Hepatocyte (in vitro differentiated cells): ENCODE data around the gene CRACR2B. TPM values are rescaled to one million over a fixed set of nuclear protein-coding genes. Genes with fewer than 3 reads are reported as not detected.
A peak's percentile ranks its signal among the peaks of the same experiment; 100 is the strongest.

ENCODE experiments used
- DNase-seq: peaks from one replicate; pipeline ENCODE4 v3.0.0-alpha.2; 2016; ENCODE audit warnings: low spot score
- H2AFZ ChIP-seq: fragments of 200-600 bp; sonication (generic); 2 replicates; pipeline ENCODE4 v1.6.0; 2016; ENCODE audit warnings: antibody characterized with exemption, mild to moderate bottlenecking
- H3K27ac ChIP-seq: fragments of 200-600 bp; sonication (generic); 2 replicates; pipeline ENCODE4 v1.5.1; 2016; ENCODE audit warnings: mild to moderate bottlenecking
- H3K27me3 ChIP-seq: fragments of 200-600 bp; sonication (generic); 2 replicates; pipeline ENCODE4 v1.6.1; 2016
- H3K36me3 ChIP-seq: fragments of 200-600 bp; sonication (generic); replicated peaks from 2 replicates; pipeline ENCODE4 v1.5.1; 2016; ENCODE audit warnings: low read depth; ENCODE audit not compliant: insufficient read depth
- H3K4me1 ChIP-seq: fragments of 200-600 bp; sonication (generic); 2 replicates; pipeline ENCODE4 v1.5.1; 2016; ENCODE audit warnings: mild to moderate bottlenecking, moderate library complexity; ENCODE audit not compliant: insufficient read depth
- H3K4me2 ChIP-seq: fragments of 200-600 bp; sonication (generic); 2 replicates; pipeline ENCODE4 v1.6.0; 2016
- H3K4me3 ChIP-seq: fragments of 200-600 bp; sonication (generic); 2 replicates; pipeline ENCODE4 v1.5.1; 2016; ENCODE audit warnings: mild to moderate bottlenecking
- H3K79me2 ChIP-seq: fragments of 200-600 bp; sonication (generic); 2 replicates; pipeline ENCODE4 v1.6.0; 2017; ENCODE audit warnings: mild to moderate bottlenecking
- H3K9me2 ChIP-seq: fragments of 200-600 bp; sonication (generic); replicated peaks from 2 replicates; pipeline ENCODE4 v1.6.0; 2017; ENCODE audit warnings: mild to moderate bottlenecking; ENCODE audit not compliant: insufficient read depth
- H3K9me3 ChIP-seq: fragments of 200-600 bp; sonication (generic); 2 replicates; pipeline ENCODE4 v1.5.1; 2016; ENCODE audit warnings: low read depth, mild to moderate bottlenecking
- H4K20me1 ChIP-seq: fragments of 200-600 bp; sonication (generic); 2 replicates; pipeline ENCODE4 v1.6.0; 2016; ENCODE audit warnings: mild to moderate bottlenecking; ENCODE audit not compliant: insufficient read depth, poor library complexity, severe bottlenecking
- CTCF ChIP-seq: fragments of 200-600 bp; sonication (generic); IDR thresholded peaks from 2 replicates; pipeline ENCODE4 v1.5.1; 2016; ENCODE audit warnings: antibody characterized with exemption, mild to moderate bottlenecking; ENCODE audit not compliant: poor library complexity
- EZH2 ChIP-seq: fragments of 200-600 bp; sonication (generic); IDR thresholded peaks from 2 replicates; pipeline ENCODE4 v1.6.1; 2016; ENCODE audit warnings: antibody characterized with exemption, mild to moderate bottlenecking, borderline replicate concordance
- EZH2phosphoT487 ChIP-seq: fragments of 200-600 bp; sonication (generic); IDR thresholded peaks from one replicate; pipeline ENCODE4 v1.6.1; 2018; ENCODE audit warnings: antibody characterized with exemption, mild to moderate bottlenecking, low read depth, moderate library complexity; ENCODE audit not compliant: unreplicated experiment, severe bottlenecking
- WGBS: methylation state at CpG from one replicate; pipeline ENCODE4 v1.1.6; 2016; ENCODE audit warnings: low lambda C conversion rate; ENCODE audit errors: missing lambda C conversion rate; 5-methylcytosine and 5-hydroxymethylcytosine counted together
- polyA plus RNA-seq: library from polyadenylated mRNA; unstranded; fragments of >200 nt; fragmentation: Nextera tagmentation; extraction: Ambion mirVana; gene quantifications from 2 replicates; pipeline ENCODE4 v1.2.1, GENCODE V29; 2016
- total RNA-seq: library from RNA; depleted of rRNA; stranded (reverse); fragments of >200 nt; gene quantifications from 2 replicates; pipeline ENCODE4 v1.2.3, GENCODE V29; 2014

CRACR2B gene
- total and polyA plus RNA-seq, 2 experiments from 2014 or later, result 9.7 to 33.2 TPM

GRCh38 chr11:833849-834311 is 6.2 kb downstream of the CRACR2B start:
- no peaks in the 10 kb centered on the region for H3K36me3 ChIP-seq
- WGBS, result 50% methylated on average over 9 of the region's 9 CpGs
- TF ChIP-seq CTCF (no peak), EZH2phosphoT487 (no peak), EZH2 (no peak)
- peaks cover 3% of the 10 kb centered on the region for H3K27me3 ChIP-seq
- peaks cover 31% of the 10 kb centered on the region for H3K79me2 ChIP-seq
- H3K9me3 ChIP-seq, result no peaks in the 10 kb centered on the region
- H2AFZ ChIP-seq, result no peak overlapping the region
- peak overlapping the region; percentile 87 for H3K27ac ChIP-seq
- H3K4me3 ChIP-seq, result peak overlapping the region; percentile 44
- peaks cover 44% of the 10 kb centered on the region for H3K4me1 ChIP-seq
- peak overlapping the region; percentile 98 for H3K4me2 ChIP-seq
- no peak for DNase-seq
- no peaks in the 10 kb centered on the region for H3K9me2 ChIP-seq
- peaks cover 21% of the 10 kb centered on the region for H4K20me1 ChIP-seq

- no peaks in the 10 kb centered on the region for H3K27me3 ChIP-seq
- no peaks in the 10 kb centered on the region for H3K36me3 ChIP-seq
- TF ChIP-seq EZH2 (no peak), CTCF (no peak), EZH2phosphoT487 (no peak)
- 65% methylated on average over 29 of the region's 31 CpGs for WGBS
- peak overlapping the region; percentile 98 for H3K4me2 ChIP-seq
- DNase-seq, result peak; percentile 71
- H3K27ac ChIP-seq, result peak overlapping the region; percentile 87
- peaks cover 31% of the 10 kb centered on the region for H3K79me2 ChIP-seq
- no peak overlapping the region for H3K4me3 ChIP-seq
- H2AFZ ChIP-seq, result no peak overlapping the region
- peaks cover 40% of the 10 kb centered on the region for H3K4me1 ChIP-seq
- H4K20me1 ChIP-seq, result peaks cover 21% of the 10 kb centered on the region
- no peaks in the 10 kb centered on the region for H3K9me3 ChIP-seq
- H3K9me2 ChIP-seq, result no peaks in the 10 kb centered on the region
Measured at GRCh38 chr11:834371-835316, 6.9 kb downstream of the CRACR2B start.

DNA sequence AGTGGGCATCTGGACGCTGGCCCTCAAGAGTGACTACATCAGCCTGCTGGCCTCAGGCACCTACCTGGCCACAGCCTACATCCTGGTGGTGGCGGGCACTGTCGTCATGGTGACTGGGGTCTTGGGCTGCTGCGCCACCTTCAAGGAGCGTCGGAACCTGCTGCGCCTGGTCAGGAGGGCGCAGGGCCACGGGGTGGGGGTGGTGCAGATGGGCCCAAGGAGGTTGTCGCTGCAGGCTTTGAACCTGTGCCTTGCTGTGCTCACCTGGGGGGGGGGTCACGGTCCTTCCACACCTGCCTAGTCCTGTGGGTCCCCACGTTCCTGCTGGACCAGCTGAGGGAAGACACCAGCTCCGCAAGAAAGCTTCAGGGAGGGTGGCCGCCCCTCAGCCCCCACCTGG is 8.6 kb downstream of the CRACR2B start:
- Histone ChIP-seq H3K4me2 (no peak overlapping the region), H3K79me2 (peaks cover 46% of the 10 kb centered on the region), H4K20me1 (peaks cover 26% of the 10 kb centered on the region), H2AFZ (no peak overlapping the region), H3K27ac (no peak overlapping the region), H3K9me3 (no peaks in the 10 kb centered on the region), H3K9me2 (no peaks in the 10 kb centered on the region), H3K36me3 (no peaks in the 10 kb centered on the region), H3K4me3 (no peak overlapping the region), H3K4me1 (peaks cover 31% of the 10 kb centered on the region), H3K27me3 (no peaks in the 10 kb centered on the region)
- TF ChIP-seq EZH2, result no peak
- TF ChIP-seq EZH2phosphoT487, result no peak
- TF ChIP-seq CTCF, result no peak
- 98% methylated on average over 14 of the region's 14 CpGs for WGBS
- no peak for DNase-seq
